HG03060 (cell line): ENCODE measurements around the gene PTTG1IP.

Source experiments
- ATAC-seq: cut with Tn5 transposase; IDR thresholded peaks from one replicate; pipeline ENCODE4 v1.9.1; 2021; ENCODE audit warnings: low read depth, moderate number of reproducible peaks; ENCODE audit not compliant: unreplicated experiment

The PTTG1IP gene

GRCh38 chr21:44869781-44870747, 3.4 kb downstream of the PTTG1IP start:
- ATAC-seq, result no peak

- ATAC-seq, result no peak
Measured at GRCh38 chr21:44868707-44869106, 4.8 kb downstream of the PTTG1IP start.

- no peak for ATAC-seq
Measured at GRCh38 chr21:44867999-44868700, 5.3 kb downstream of the PTTG1IP start.

- ATAC-seq, result no peak
Measured at GRCh38 chr21:44867464-44867863, 6.0 kb downstream of the PTTG1IP start.

- no peak for ATAC-seq
Measured at GRCh38 chr21:44866780-44867179, 6.7 kb downstream of the PTTG1IP start.

- no peak for ATAC-seq
Measured at GRCh38 chr21:44865561-44866280, 7.8 kb downstream of the PTTG1IP start.

GRCh38 chr21:44862869-44863685, 10.4 kb downstream of the PTTG1IP start:
- no peak for ATAC-seq

- no peak for ATAC-seq
Measured at GRCh38 chr21:44858791-44859190, 14.7 kb downstream of the PTTG1IP start.

GRCh38 chr21:44858291-44858690, 15.2 kb downstream of the PTTG1IP start:
- ATAC-seq, result no peak

GRCh38 chr21:44857127-44857892, 16.2 kb downstream of the PTTG1IP start:
- no peak for ATAC-seq

- no peak for ATAC-seq
Measured at GRCh38 chr21:44856131-44856530, 17.4 kb downstream of the PTTG1IP start.

GRCh38 chr21:44855572-44855971, 17.9 kb downstream of the PTTG1IP start:
- ATAC-seq, result no peak

- ATAC-seq, result no peak
Measured at GRCh38 chr21:44854664-44855446, 18.6 kb downstream of the PTTG1IP start.

GRCh38 chr21:44854391-44854663, 19.2 kb downstream of the PTTG1IP start:
- ATAC-seq, result no peak

- no peak for ATAC-seq
Measured at GRCh38 chr21:44853601-44854390, 19.7 kb downstream of the PTTG1IP start.

- no peak for ATAC-seq
Measured at GRCh38 chr21:44850905-44851657, 22.4 kb downstream of the PTTG1IP start.

- no peak for ATAC-seq
Measured at GRCh38 chr21:44850208-44850800, 23.2 kb downstream of the PTTG1IP start.
